ENCODE results near the gene SAMD4A. TPM values are rescaled to one million over a fixed set of nuclear protein-coding genes. Genes with fewer than 3 reads are reported as not detected.

Gene SAMD4A
- polyA plus RNA-seq, 2 of the 4 experiments (the other 2 are of a cell fraction), result 3.9 to 5.4 TPM

GRCh38 chr14:54754116-54754622, 187.2 kb downstream of the SAMD4A start:
- ChIA-PET CTCF (interaction anchor here (1.1 to 1.8 kb wide), 5 partner anchors 9 to 190 kb away, joined by 3 to 7 read pairs (median 3); no protein-coding TSS in a partner anchor), POLR2A (no interaction called here)
- no peak for FAIRE-seq
- Histone ChIP-seq H3K4me3 (no peak overlapping the region), H3K4me1 (no peaks in the 10 kb centered on the region), H3K4me2 (no peak overlapping the region), H3K27ac (no peak overlapping the region), H3K9me3 (no peaks in the 10 kb centered on the region)
- DNase-seq (ENCODE audit: low read depth in 1 of 2, low spot score in 1 of 2), result no peak
- no peak for ATAC-seq
- TF ChIP-seq HOXA7 (CRISPR knock-in tag; IDR thresholded peaks at IDR 0.05) (no peak), EP300 (IDR thresholded peaks at IDR 0.05) (no peak), ATOH8 (CRISPR knock-in tag; IDR thresholded peaks at IDR 0.05; ENCODE audit: low read depth) (no peak), USF2 (IDR thresholded peaks at IDR 0.05) (no peak), CBX8 (IDR thresholded peaks at IDR 0.05) (no peak)
- WGBS (ENCODE audit: missing lambda C conversion rate), result 79% methylated on average over 6 of the region's 6 CpGs

GRCh38 chr14:54754623-54755386, 187.9 kb downstream of the SAMD4A start:
- no peak for DNase-seq (ENCODE audit: low read depth in 1 of 2, low spot score in 1 of 2)
- no peak for ATAC-seq
- FAIRE-seq, result no peak
- Histone ChIP-seq H3K4me1 (no peaks in the 10 kb centered on the region), H3K4me2 (no peak overlapping the region), H3K4me3 (no peak overlapping the region), H3K27ac (no peak overlapping the region), H3K9me3 (no peaks in the 10 kb centered on the region)
- CTCF ChIA-PET, result interaction anchor here (1.1 to 1.8 kb wide), 5 partner anchors 9 to 191 kb away, joined by 3 to 7 read pairs (median 3); no protein-coding TSS in a partner anchor
- POLR2A ChIA-PET, result no interaction called here
- 78% methylated on average over 11 of the region's 11 CpGs for WGBS (ENCODE audit: missing lambda C conversion rate)
- TF ChIP-seq KDM5A (IDR thresholded peaks at IDR 0.05) (no peak), SREBF2 (IDR thresholded peaks at IDR 0.05) (no peak), CBX2 (IDR thresholded peaks at IDR 0.05; ENCODE audit: borderline replicate concordance, low read depth) (no peak), E2F6 (IDR thresholded peaks at IDR 0.05; ENCODE audit: borderline replicate concordance, low read depth) (no peak), ATOH8 (CRISPR knock-in tag; IDR thresholded peaks at IDR 0.05; ENCODE audit: low read depth) (no peak), NPAS2 (CRISPR knock-in tag; IDR thresholded peaks at IDR 0.05; ENCODE audit: borderline replicate concordance) (no peak), TP53 (CRISPR knock-in tag; IDR thresholded peaks at IDR 0.05) (no peak), KDM1A (IDR thresholded peaks at IDR 0.05; ENCODE audit: low read depth) (no peak), CHD2 (IDR thresholded peaks at IDR 0.05; ENCODE audit: low read length, partially characterized antibody) (no peak), POLR2A (IDR thresholded peaks at IDR 0.05; ENCODE audit: low read length) (no peak), ELK1 (IDR thresholded peaks at IDR 0.05; ENCODE audit: low read depth, low read length) (no peak), SMC3 (IDR thresholded peaks at IDR 0.05) (no peak), MAX (IDR thresholded peaks at IDR 0.05) (no peak), CEBPB (IDR thresholded peaks at IDR 0.05) (no peak)

All from A549 (cell line).